Naive thymus-derived CD4-positive, alpha-beta T cell (primary cell): Measurements from ENCODE around the gene HHEX. TPM values are rescaled to one million over a fixed set of nuclear protein-coding genes. Genes with fewer than 3 reads are reported as not detected.
A peak's percentile ranks its signal among the peaks of the same experiment; 100 is the strongest.
"Not testable (repeated sequence)": the region's sequence is repeated elsewhere in the genome, so short reads cannot be mapped to it uniquely, and the experiment has no call there.

Experiments used
- ATAC-seq: fragments of 150-1000 bp; cut with Tn5 transposase; 2 replicates; pipeline ENCODE4 v1.10.0; 2021; ENCODE audit warnings: mild to moderate bottlenecking, moderate library complexity
- CTCF ChIA-PET: fragments of 350-600 bp; sonication (Branson Sonifier 250); formaldehyde crosslinking; loops from one replicate; lab custom pipeline; 2021; ENCODE audit warnings: antibody characterized with exemption; lab: Charles Lee
- POLR2A ChIA-PET: fragments of 350-600 bp; sonication (Branson Sonifier 250); formaldehyde crosslinking; loops from one replicate; lab custom pipeline; 2021; ENCODE audit warnings: antibody characterized with exemption, inconsistent platforms; lab: Charles Lee
- DNase-seq, 9 donors: peaks; one replicate each; pipeline versions ENCODE4 v3.0.0 to v3.0.0-alpha.2; 2020 to 2022; ENCODE audit warnings: mixed read lengths in 1 of 9
- H3K27ac ChIP-seq: one replicate; pipeline ENCODE4 v1.7.0; 2013; ENCODE audit warnings: mild to moderate bottlenecking, low read depth, low read length, moderate library complexity
- H3K27me3 ChIP-seq, 2 donors: one replicate each; pipeline ENCODE4 v1.7.0; 2013; ENCODE audit warnings: low read length in 2 of 2, mild to moderate bottlenecking in 2 of 2, moderate library complexity in 2 of 2; ENCODE audit not compliant: control insufficient read depth in 2 of 2, insufficient read depth in 2 of 2
- H3K36me3 ChIP-seq, 3 experiments: 1 replicate in 2 of 3; 2 replicates in 1 of 3; pipeline ENCODE4 v1.7.0; 2013; ENCODE audit warnings: low read length in 3 of 3, mild to moderate bottlenecking in 3 of 3, moderate library complexity in 1 of 3; ENCODE audit not compliant: insufficient read depth in 3 of 3, control insufficient read depth in 2 of 3
- H3K4me1 ChIP-seq, 2 donors: one replicate each; pipeline ENCODE4 v1.7.0; 2013; ENCODE audit warnings: low read length in 2 of 2, mild to moderate bottlenecking in 2 of 2, moderate library complexity in 1 of 2; ENCODE audit not compliant: control insufficient read depth in 2 of 2, insufficient read depth in 2 of 2
- H3K4me3 ChIP-seq: 2 replicates; pipeline ENCODE4 v1.7.0; 2013; ENCODE audit warnings: mild to moderate bottlenecking, low read length
- H3K9me3 ChIP-seq, 3 experiments: 1 replicate in 2 of 3; 2 replicates in 1 of 3; pipeline ENCODE4 v1.7.0; 2013; ENCODE audit warnings: low read length in 3 of 3; ENCODE audit not compliant: control insufficient read depth in 2 of 3
- H3K27ac Mint-ChIP-seq, 9 donors: one replicate each; pipeline ENCODE4 v1.8.0; 2020 to 2022; ENCODE audit warnings: mixed read lengths in 9 of 9, mild to moderate bottlenecking in 8 of 9, moderate library complexity in 5 of 9, inconsistent platforms in 2 of 9
- H3K27me3 Mint-ChIP-seq, 5 donors: one replicate each; pipeline ENCODE4 v1.8.0; 2021 to 2022; ENCODE audit warnings: mixed read lengths in 5 of 5, mild to moderate bottlenecking in 1 of 5
- H3K36me3 Mint-ChIP-seq, 5 donors: one replicate each; pipeline ENCODE4 v1.8.0; 2020 to 2022; ENCODE audit warnings: mixed read lengths in 5 of 5, mild to moderate bottlenecking in 3 of 5, inconsistent platforms in 1 of 5
- H3K4me1 Mint-ChIP-seq, 7 donors: one replicate each; pipeline ENCODE4 v1.8.0; 2020 to 2022; ENCODE audit warnings: mixed read lengths in 7 of 7, mild to moderate bottlenecking in 3 of 7, inconsistent platforms in 1 of 7
- H3K4me3 Mint-ChIP-seq, 10 donors: one replicate each; pipeline ENCODE4 v1.8.0; 2020 to 2022; ENCODE audit warnings: mild to moderate bottlenecking in 10 of 10, mixed read lengths in 10 of 10, moderate library complexity in 6 of 10, inconsistent platforms in 2 of 10
- H3K9me3 Mint-ChIP-seq, 11 donors: one replicate each; pipeline ENCODE4 v1.8.0; 2020 to 2022; ENCODE audit warnings: mixed read lengths in 11 of 11, mild to moderate bottlenecking in 4 of 11, inconsistent platforms in 1 of 11, moderate library complexity in 1 of 11
- intact Hi-C, 2 donors: fragments of 100-400 bp; cut with micrococcal nuclease; formaldehyde crosslinking; loops; one replicate each; pipeline ENCODE4 v1.15.1; 2023
- polyA plus RNA-seq, 2 donors: library from polyadenylated mRNA; unstranded; fragments of 300-500 nt; fragmentation: Illumina TruSeq; gene quantifications; one replicate each; pipeline ENCODE4 v1.2.3, GENCODE V29; 2021
- total RNA-seq, 6 experiments: library from RNA in 5 of 6; stranded (reverse) in 5 of 6; gene quantifications; 1 replicate in 5 of 6; 2 replicates in 1 of 6; pipeline ENCODE4 v1.2.3 and lab custom pipeline; 2021 to 2026

Gene HHEX
- total RNA-seq (10 to 100 TPM in 1 of 5 experiments, 1 to 10 TPM in 1, under 1 TPM in 1, not detected in 2; 0.27 to 21.4 (median 5.5) TPM), polyA plus RNA-seq (under 1 TPM; 0.18 to 0.24 TPM), total RNA-seq (lab: John Stamatoyannopoulos, UW) (not detected)

- Histone ChIP-seq H3K27ac (no peak within 1 kb of the TSS), H3K4me1 (peaks cover 0 to 29% of the 10 kb centered on the region in 2 donors), H3K4me3 (peak within 1 kb of the TSS; percentile 37), H3K9me3 (no peaks in the 10 kb centered on the region), H3K36me3 (no peaks in the 10 kb centered on the region), H3K27me3 (peaks cover 10 to 26% of the 10 kb centered on the region in 2 donors)
- intact Hi-C loops = loop anchor here (1.0 to 5.0 kb wide), 4 partner anchors 97 to 383 kb away; partner anchors contain the start of genes KIF11 (in 2 of the 2), CYP26A1 (in 1 of the 2) and EXOC6 (in 1 of the 2)
- H3K4me3 Mint-ChIP-seq = peak within 1 kb of the TSS; percentile 73 to 90 (median 82)
- H3K9me3 Mint-ChIP-seq = peaks cover 0 to 19% (median 8%) of the 10 kb centered on the region in 11 donors
- ChIA-PET POLR2A (no interaction called here), CTCF (no interaction called here)
- H3K4me1 Mint-ChIP-seq = peaks cover 16 to 31% (median 27%) of the 10 kb centered on the region in 7 donors
- no peak within 1 kb of the TSS for H3K27ac Mint-ChIP-seq
- H3K27me3 Mint-ChIP-seq = peaks cover 40 to 88% (median 75%) of the 10 kb centered on the region in 5 donors
- peak; percentile 82 for ATAC-seq
- H3K36me3 Mint-ChIP-seq = peaks cover 0 to 9% (median 0%) of the 10 kb centered on the region in 5 donors
- DNase-seq = peak in 3 of 9 donors; percentile 19 to 50 (median 39)
Measured at GRCh38 chr10:92689663-92690210, at the start of gene HHEX. TSS of gene HHEX (plus strand) at chr10:92689955. CDS start at chr10:92689987, 32 bp downstream.

DNA sequence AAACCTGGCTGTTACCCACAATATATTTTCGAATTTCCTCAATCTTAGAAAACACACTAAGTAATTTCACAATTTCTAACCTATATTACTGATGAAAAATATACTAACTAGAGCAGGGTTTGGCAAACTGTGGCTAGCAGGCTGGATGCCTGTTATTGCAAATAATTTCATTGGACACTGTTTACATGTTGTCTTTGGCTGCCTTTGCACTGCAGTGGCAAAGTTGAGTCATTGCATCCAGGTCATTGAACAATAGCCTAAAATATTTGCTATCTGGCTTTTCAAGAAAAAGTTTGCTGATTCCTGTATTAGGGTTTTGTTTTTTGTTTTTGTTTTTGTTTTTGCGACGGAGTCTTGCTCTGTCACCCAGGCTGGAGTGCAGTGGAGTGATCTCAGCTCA lies 49.6 kb upstream of the HHEX start:
- H3K4me1 Mint-ChIP-seq = peaks cover 0 to 16% (median 0%) of the 10 kb centered on the region in 7 donors
- H3K36me3 Mint-ChIP-seq = peaks cover 0 to 21% (median 0%) of the 10 kb centered on the region in 5 donors
- no peak for DNase-seq
- no peak overlapping the region for H3K27ac Mint-ChIP-seq
- no peaks in the 10 kb centered on the region for H3K27me3 ChIP-seq
- ChIA-PET CTCF (no interaction called here), POLR2A (no interaction called here)
- H3K27me3 Mint-ChIP-seq = no peaks in the 10 kb centered on the region
- no peak for ATAC-seq
- intact Hi-C loops = no loop called here
- H3K4me1 ChIP-seq = no peaks in the 10 kb centered on the region
- peaks cover 0 to 1% (median 0%) of the 10 kb centered on the region in 11 donors for H3K9me3 Mint-ChIP-seq
- H3K9me3 ChIP-seq = no peaks in the 10 kb centered on the region
- H3K27ac ChIP-seq = no peak overlapping the region
- no peak overlapping the region for H3K4me3 ChIP-seq
- H3K36me3 ChIP-seq = no peaks in the 10 kb centered on the region
- H3K4me3 Mint-ChIP-seq = no peak overlapping the region

DNA sequence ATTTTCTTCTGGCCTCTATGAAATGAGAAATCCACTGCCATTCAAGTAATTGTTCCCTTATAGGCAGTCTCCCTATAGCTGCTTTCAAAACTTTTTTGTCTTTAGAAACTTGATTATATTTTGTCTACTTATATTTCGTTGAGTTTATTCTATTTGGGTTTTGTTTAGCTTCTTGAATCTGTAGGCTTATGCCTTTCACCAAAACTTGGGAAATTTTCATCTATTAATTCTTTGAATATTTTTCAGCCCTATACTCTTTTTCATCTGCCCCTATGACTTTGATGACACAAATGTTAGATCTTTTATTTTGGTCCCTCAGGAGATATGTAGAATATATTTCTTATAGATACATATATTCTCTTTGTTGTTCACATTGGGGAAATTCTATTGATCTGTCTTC lies 48.3 kb upstream of the HHEX start:
- DNase-seq = no peak

GRCh38 chr10:92644921-92645320 lies 44.8 kb upstream of the HHEX start:
- intact Hi-C loops = loop anchor here in 1 of 2 donors (1.0 to 2.0 kb wide), 3 partner anchors 51 to 128 kb away; partner anchors contain the start of gene IDE
- Mint-ChIP-seq H3K4me1 (peaks cover 0 to 13% (median 0%) of the 10 kb centered on the region in 7 donors), H3K9me3 (peaks cover 0 to 1% (median 0%) of the 10 kb centered on the region in 11 donors), H3K4me3 (no peak overlapping the region), H3K27me3 (no peaks in the 10 kb centered on the region), H3K27ac (no peak overlapping the region), H3K36me3 (peaks cover 0 to 23% (median 0%) of the 10 kb centered on the region in 5 donors)
- ATAC-seq = no peak
- no peaks in the 10 kb centered on the region for H3K4me1 ChIP-seq
- DNase-seq = no peak
- no peak overlapping the region for H3K4me3 ChIP-seq
- H3K36me3 ChIP-seq = no peaks in the 10 kb centered on the region
- H3K27ac ChIP-seq = no peak overlapping the region
- no peaks in the 10 kb centered on the region for H3K9me3 ChIP-seq
- H3K27me3 ChIP-seq = no peaks in the 10 kb centered on the region
- ChIA-PET POLR2A (no interaction called here), CTCF (no interaction called here)

More for the DNA sequence above, 48.3 kb upstream of the HHEX start:
- Mint-ChIP-seq H3K9me3 (peaks cover 0 to 1% (median 0%) of the 10 kb centered on the region in 11 donors), H3K4me1 (peaks cover 0 to 16% (median 0%) of the 10 kb centered on the region in 7 donors), H3K36me3 (peaks cover 0 to 20% (median 0%) of the 10 kb centered on the region in 5 donors), H3K27ac (no peak overlapping the region), H3K27me3 (no peaks in the 10 kb centered on the region), H3K4me3 (no peak overlapping the region)
- ATAC-seq = no peak
- no peaks in the 10 kb centered on the region for H3K4me1 ChIP-seq
- H3K9me3 ChIP-seq = no peaks in the 10 kb centered on the region
- no peak overlapping the region for H3K27ac ChIP-seq
- CTCF ChIA-PET = no interaction called here
- no peaks in the 10 kb centered on the region for H3K27me3 ChIP-seq
- intact Hi-C loops = no loop called here
- H3K36me3 ChIP-seq = no peaks in the 10 kb centered on the region
- POLR2A ChIA-PET = no interaction called here
- H3K4me3 ChIP-seq = no peak overlapping the region

DNA sequence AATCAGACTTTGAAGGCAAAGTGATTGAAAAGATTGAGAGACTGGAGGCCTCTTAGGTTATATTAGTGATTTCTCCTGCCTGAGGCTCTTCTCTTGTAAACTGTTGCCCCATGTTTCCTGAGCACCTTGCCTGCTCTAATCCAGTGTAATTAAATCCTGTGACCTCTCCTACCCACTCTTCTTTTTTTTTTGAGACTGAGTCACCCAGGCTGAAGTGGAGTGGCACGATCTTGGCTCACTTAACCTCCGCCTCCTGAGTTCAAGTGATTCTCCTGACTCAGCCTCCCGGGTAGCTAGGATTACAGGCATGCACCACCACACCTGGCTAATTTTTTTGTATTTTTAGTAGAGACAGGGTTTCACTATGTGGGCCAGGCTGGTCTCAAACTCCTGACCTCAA lies 38.9 kb upstream of the HHEX start:
- H3K4me3 Mint-ChIP-seq, H3K27me3 Mint-ChIP-seq, H3K4me3 ChIP-seq, H3K27ac ChIP-seq, H3K4me1 ChIP-seq, ATAC-seq, H3K9me3 Mint-ChIP-seq, intact Hi-C loops, POLR2A ChIA-PET, H3K4me1 Mint-ChIP-seq, CTCF ChIA-PET, H3K36me3 ChIP-seq, DNase-seq, H3K9me3 ChIP-seq, H3K27me3 ChIP-seq: not testable (repeated sequence)
- Mint-ChIP-seq H3K36me3 (peaks cover 0 to 37% (median 0%) of the 10 kb centered on the region in 5 donors), H3K27ac (peak overlapping the region in 2 of 9 donors; percentile 24 to 44)

- Histone ChIP-seq H3K4me1 (no peaks in the 10 kb centered on the region), H3K9me3 (no peaks in the 10 kb centered on the region), H3K27me3 (no peaks in the 10 kb centered on the region), H3K36me3 (no peaks in the 10 kb centered on the region), H3K27ac (no peak overlapping the region), H3K4me3 (no peak overlapping the region)
- ChIA-PET CTCF (no interaction called here), POLR2A (no interaction called here)
- Mint-ChIP-seq H3K9me3 (peaks cover 0 to 5% (median 0%) of the 10 kb centered on the region in 11 donors), H3K4me1 (peaks cover 0 to 1% (median 0%) of the 10 kb centered on the region in 7 donors), H3K4me3 (no peak overlapping the region), H3K27ac (no peak overlapping the region), H3K36me3 (peaks cover 0 to 26% (median 0%) of the 10 kb centered on the region in 5 donors), H3K27me3 (peaks cover 0 to 6% (median 4%) of the 10 kb centered on the region in 5 donors)
- intact Hi-C loops = no loop called here
- ATAC-seq (no peak), DNase-seq (no peak)
Measured at GRCh38 chr10:92655426-92655825, 34.3 kb upstream of the HHEX start.
